CD4-positive, CD25-positive, alpha-beta regulatory T cell (primary cell): Measurements from ENCODE around the gene AGAP1. TPM values are rescaled to one million over a fixed set of nuclear protein-coding genes. Genes with fewer than 3 reads are reported as not detected.

ENCODE experiments used
- ATAC-seq, 2 donors: fragments of 150-1000 bp; cut with Tn5 transposase; one replicate each; pipeline ENCODE4 v1.10.0; 2021; ENCODE audit warnings: low read depth in 2 of 2, moderate number of reproducible peaks in 2 of 2, moderate library complexity in 1 of 2
- DNase-seq, 3 donors: peaks; one replicate each; pipeline versions ENCODE4 v3.0.0 to v3.0.0-alpha.2; 2012 to 2022; ENCODE audit warnings: mixed read lengths in 1 of 3
- H3K27ac ChIP-seq: one replicate; pipeline ENCODE4 v1.7.0; 2013; ENCODE audit warnings: mild to moderate bottlenecking, low read length; ENCODE audit not compliant: insufficient read depth, poor library complexity, severe bottlenecking
- H3K27me3 ChIP-seq: one replicate; pipeline ENCODE4 v1.7.0; 2013; ENCODE audit warnings: low read length; ENCODE audit not compliant: control insufficient read depth, insufficient read depth
- H3K36me3 ChIP-seq: one replicate; pipeline ENCODE4 v1.7.0; 2013; ENCODE audit warnings: mild to moderate bottlenecking, low read length, moderate library complexity; ENCODE audit not compliant: control insufficient read depth, insufficient read depth
- H3K4me1 ChIP-seq: 2 replicates; pipeline ENCODE4 v1.7.0; 2013; ENCODE audit warnings: mild to moderate bottlenecking, low read length; ENCODE audit not compliant: insufficient read depth, control insufficient read depth, poor library complexity, severe bottlenecking
- H3K4me3 ChIP-seq: one replicate; pipeline ENCODE4 v1.7.0; 2013; ENCODE audit warnings: low read depth, mild to moderate bottlenecking, low read length, moderate library complexity
- H3K9me3 ChIP-seq, 2 experiments: 1 replicate in 1 of 2; 2 replicates in 1 of 2; pipeline ENCODE4 v1.7.0; 2013; ENCODE audit warnings: low read length in 2 of 2, mild to moderate bottlenecking in 1 of 2, moderate library complexity in 1 of 2; ENCODE audit not compliant: control insufficient read depth in 2 of 2
- H3K27ac Mint-ChIP-seq, 3 donors: one replicate each; pipeline ENCODE4 v1.8.0; 2020 to 2022; ENCODE audit warnings: mild to moderate bottlenecking in 3 of 3, mixed read lengths in 3 of 3, moderate library complexity in 2 of 3
- H3K27me3 Mint-ChIP-seq: one replicate; pipeline ENCODE4 v1.8.0; 2022; ENCODE audit warnings: mild to moderate bottlenecking, mixed read lengths
- H3K36me3 Mint-ChIP-seq: one replicate; pipeline ENCODE4 v1.8.0; 2020; ENCODE audit warnings: mixed read lengths
- H3K4me1 Mint-ChIP-seq, 4 donors: one replicate each; pipeline ENCODE4 v1.8.0; 2020 to 2022; ENCODE audit warnings: mixed read lengths in 4 of 4, mild to moderate bottlenecking in 1 of 4
- H3K4me3 Mint-ChIP-seq, 4 donors: one replicate each; pipeline ENCODE4 v1.8.0; 2020 to 2022; ENCODE audit warnings: mild to moderate bottlenecking in 4 of 4, mixed read lengths in 4 of 4, moderate library complexity in 3 of 4
- H3K9me3 Mint-ChIP-seq, 7 donors: one replicate each; pipeline ENCODE4 v1.8.0; 2020 to 2022; ENCODE audit warnings: mixed read lengths in 7 of 7, mild to moderate bottlenecking in 3 of 7, moderate library complexity in 2 of 7
- polyA plus RNA-seq, 4 donors: library from polyadenylated mRNA; unstranded; fragments of 300-500 nt; fragmentation: Illumina TruSeq; gene quantifications; one replicate each; pipeline ENCODE4 v1.2.3, GENCODE V29; 2021
- total RNA-seq: library from RNA; stranded (reverse); gene quantifications from one replicate; pipeline ENCODE4 v1.2.3, GENCODE V29; 2022

AGAP1 gene
- total and polyA plus RNA-seq, 5 donors from 2014 or later: 0.99 TPM; not detected in 4

- H3K4me1 ChIP-seq: no peaks in the 10 kb centered on the region
- ATAC-seq: no peak
- Mint-ChIP-seq H3K4me3 (peak overlapping the region in 1 of 4 donors; percentile 38), H3K36me3 (no peaks in the 10 kb centered on the region), H3K4me1 (peaks cover 0 to 13% (median 5%) of the 10 kb centered on the region in 4 donors), H3K9me3 (peaks cover 0 to 4% (median 0%) of the 10 kb centered on the region in 7 donors), H3K27ac (no peak overlapping the region), H3K27me3 (peaks cover 34% of the 10 kb centered on the region)
- H3K36me3 ChIP-seq: no peaks in the 10 kb centered on the region
- no peak overlapping the region for H3K27ac ChIP-seq
- H3K9me3 ChIP-seq: no peaks in the 10 kb centered on the region
- H3K4me3 ChIP-seq: no peak overlapping the region
- DNase-seq: no peak
- H3K27me3 ChIP-seq: peaks cover 4% of the 10 kb centered on the region
These were observed 3.9 kb upstream of the AGAP1 start for GRCh38 chr2:235489897-235490296.

GRCh38 chr2:235492850-235493344 lies 946 bp upstream of the AGAP1 start:
- peaks cover 0 to 15% (median 6%) of the 10 kb centered on the region in 4 donors for H3K4me1 Mint-ChIP-seq
- H3K36me3 Mint-ChIP-seq: no peaks in the 10 kb centered on the region
- no peak overlapping the region for H3K27ac Mint-ChIP-seq
- no peak overlapping the region for H3K4me3 ChIP-seq
- H3K27me3 Mint-ChIP-seq: peaks cover 58% of the 10 kb centered on the region
- H3K4me1 ChIP-seq: no peaks in the 10 kb centered on the region
- peaks cover 0 to 4% (median 0%) of the 10 kb centered on the region in 7 donors for H3K9me3 Mint-ChIP-seq
- ATAC-seq (no peak), DNase-seq (no peak)
- peaks cover 11% of the 10 kb centered on the region for H3K27me3 ChIP-seq
- H3K36me3 ChIP-seq: no peaks in the 10 kb centered on the region
- peak overlapping the region; percentile 13 to 90 (median 74) for H3K4me3 Mint-ChIP-seq
- H3K9me3 ChIP-seq: no peaks in the 10 kb centered on the region
- no peak overlapping the region for H3K27ac ChIP-seq

DNA sequence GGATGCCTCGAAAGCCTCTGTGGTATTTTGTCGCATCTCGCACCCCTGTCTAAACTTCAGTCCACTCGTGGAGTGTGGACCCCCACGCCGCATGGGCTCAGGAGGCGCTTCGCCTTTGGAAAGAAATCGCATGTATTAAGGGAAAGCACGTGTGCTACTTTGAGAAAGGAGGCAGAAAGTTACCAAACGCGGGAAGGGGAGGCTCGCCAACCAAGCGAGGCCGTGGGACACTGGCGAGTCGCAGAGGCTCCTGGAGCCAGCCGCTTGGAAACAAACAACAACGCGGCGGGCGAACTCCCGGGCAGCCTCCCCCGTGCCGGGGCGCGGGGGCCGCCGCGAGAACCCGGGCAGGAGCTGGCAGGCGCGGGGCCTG lies 455 bp upstream of the AGAP1 start:
- peaks cover 62% of the 10 kb centered on the region for H3K27me3 Mint-ChIP-seq
- H3K27ac Mint-ChIP-seq: no peak overlapping the region
- Histone ChIP-seq H3K9me3 (no peaks in the 10 kb centered on the region), H3K27ac (no peak overlapping the region), H3K4me3 (no peak overlapping the region), H3K36me3 (no peaks in the 10 kb centered on the region), H3K4me1 (no peaks in the 10 kb centered on the region), H3K27me3 (peaks cover 11% of the 10 kb centered on the region)
- no peaks in the 10 kb centered on the region for H3K36me3 Mint-ChIP-seq
- DNase-seq (no peak), ATAC-seq (no peak)
- H3K4me1 Mint-ChIP-seq: peaks cover 0 to 15% (median 6%) of the 10 kb centered on the region in 4 donors
- H3K4me3 Mint-ChIP-seq: peak overlapping the region in 3 of 4 donors; percentile 43 to 78 (median 71)
- peaks cover 0 to 4% (median 0%) of the 10 kb centered on the region in 7 donors for H3K9me3 Mint-ChIP-seq

DNA sequence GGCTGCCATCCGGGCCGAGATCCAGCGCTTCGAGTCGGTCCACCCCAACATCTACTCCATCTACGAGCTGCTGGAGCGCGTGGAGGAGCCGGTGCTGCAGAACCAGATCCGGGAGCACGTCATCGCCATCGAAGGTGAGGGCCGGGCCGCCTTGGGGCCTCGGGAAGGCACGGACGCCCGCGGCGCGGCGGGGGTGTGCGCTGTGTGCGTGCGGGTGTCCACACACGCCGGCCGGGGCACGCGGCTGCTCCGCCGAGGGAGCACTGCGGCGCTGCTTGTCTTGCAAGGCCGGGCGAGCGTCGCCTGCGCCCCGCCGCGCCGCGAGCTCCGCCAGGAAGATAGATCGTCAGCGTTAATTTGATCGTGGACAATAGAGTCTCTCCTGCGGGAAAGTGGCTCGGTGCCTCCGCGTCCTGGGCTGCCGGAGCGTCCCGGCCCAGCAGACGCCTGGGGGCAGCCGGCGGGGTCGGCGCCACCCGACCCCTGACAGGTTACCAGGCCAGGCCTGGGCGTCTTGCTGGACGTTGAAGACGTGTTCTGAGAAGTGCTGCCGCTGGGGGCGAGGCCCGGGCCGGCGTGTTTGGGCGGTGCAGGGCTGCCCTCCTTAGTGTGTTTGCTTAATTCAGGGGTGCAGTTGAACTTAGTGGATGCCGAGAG lies 1.0 kb downstream of the AGAP1 start:
- Mint-ChIP-seq H3K4me1 (peaks cover 0 to 15% (median 6%) of the 10 kb centered on the region in 4 donors), H3K9me3 (peaks cover 0 to 4% (median 0%) of the 10 kb centered on the region in 7 donors), H3K27ac (no peak overlapping the region), H3K4me3 (peak overlapping the region in 1 of 4 donors; percentile 63), H3K36me3 (no peaks in the 10 kb centered on the region), H3K27me3 (peaks cover 67% of the 10 kb centered on the region)
- Histone ChIP-seq H3K27me3 (peaks cover 11% of the 10 kb centered on the region), H3K9me3 (no peaks in the 10 kb centered on the region), H3K36me3 (no peaks in the 10 kb centered on the region), H3K27ac (no peak overlapping the region), H3K4me1 (no peaks in the 10 kb centered on the region), H3K4me3 (no peak overlapping the region)
- ATAC-seq (no peak), DNase-seq (peak in 1 of 3 donors; percentile 7)

GRCh38 chr2:235495373-235496238 lies 1.8 kb downstream of the AGAP1 start:
- Histone ChIP-seq H3K36me3 (no peaks in the 10 kb centered on the region), H3K4me1 (no peaks in the 10 kb centered on the region), H3K9me3 (no peaks in the 10 kb centered on the region), H3K4me3 (no peak overlapping the region), H3K27me3 (peaks cover 11% of the 10 kb centered on the region), H3K27ac (no peak overlapping the region)
- H3K27ac Mint-ChIP-seq: no peak overlapping the region
- ATAC-seq (no peak), DNase-seq (no peak)
- peaks cover 0 to 14% (median 6%) of the 10 kb centered on the region in 4 donors for H3K4me1 Mint-ChIP-seq
- H3K27me3 Mint-ChIP-seq: peaks cover 60% of the 10 kb centered on the region
- peaks cover 0 to 3% (median 0%) of the 10 kb centered on the region in 7 donors for H3K9me3 Mint-ChIP-seq
- peak overlapping the region in 3 of 4 donors; percentile 52 to 70 (median 63) for H3K4me3 Mint-ChIP-seq
- H3K36me3 Mint-ChIP-seq: no peaks in the 10 kb centered on the region

DNA sequence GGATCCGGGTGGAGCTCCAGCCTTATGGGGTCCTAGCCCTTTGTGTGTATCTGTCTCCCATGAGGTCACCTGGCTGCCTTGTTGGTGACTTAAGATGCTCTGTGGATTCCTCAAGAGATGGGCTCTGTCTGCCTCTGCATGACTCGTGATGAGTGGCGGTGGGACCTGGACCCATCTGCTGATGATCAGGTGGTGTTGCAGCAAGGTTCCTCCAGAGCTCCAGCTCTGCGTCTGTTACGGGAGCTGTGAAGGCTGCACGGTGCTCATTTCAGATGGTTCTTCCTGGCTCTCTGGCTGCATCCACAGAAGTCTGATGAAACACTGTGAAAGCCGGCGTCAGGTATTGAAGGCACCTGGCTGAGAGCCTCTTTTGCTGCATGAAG lies 2.4 kb downstream of the AGAP1 start:
- Mint-ChIP-seq H3K27ac (no peak overlapping the region), H3K27me3 (peaks cover 62% of the 10 kb centered on the region), H3K36me3 (no peaks in the 10 kb centered on the region), H3K4me1 (peaks cover 0 to 16% (median 6%) of the 10 kb centered on the region in 4 donors), H3K4me3 (peak overlapping the region in 2 of 4 donors; percentile 52 to 72), H3K9me3 (peaks cover 0 to 3% (median 0%) of the 10 kb centered on the region in 7 donors)
- Histone ChIP-seq H3K36me3 (no peaks in the 10 kb centered on the region), H3K4me3 (no peak overlapping the region), H3K27ac (no peak overlapping the region), H3K4me1 (no peaks in the 10 kb centered on the region), H3K27me3 (peaks cover 11% of the 10 kb centered on the region), H3K9me3 (no peaks in the 10 kb centered on the region)
- ATAC-seq (no peak), DNase-seq (no peak)

GRCh38 chr2:235497096-235497495 lies 3.3 kb downstream of the AGAP1 start:
- Mint-ChIP-seq H3K27me3 (peaks cover 66% of the 10 kb centered on the region), H3K27ac (no peak overlapping the region), H3K9me3 (peaks cover 0 to 3% (median 0%) of the 10 kb centered on the region in 7 donors), H3K4me3 (no peak overlapping the region), H3K4me1 (peaks cover 0 to 22% (median 5%) of the 10 kb centered on the region in 4 donors), H3K36me3 (no peaks in the 10 kb centered on the region)
- no peaks in the 10 kb centered on the region for H3K4me1 ChIP-seq
- peaks cover 19% of the 10 kb centered on the region for H3K27me3 ChIP-seq
- no peaks in the 10 kb centered on the region for H3K9me3 ChIP-seq
- H3K36me3 ChIP-seq: no peaks in the 10 kb centered on the region
- ATAC-seq: no peak
- no peak overlapping the region for H3K4me3 ChIP-seq
- H3K27ac ChIP-seq: no peak overlapping the region
- DNase-seq: no peak
